ENCODE results near the gene SDR39U1.

The SDR39U1 gene

DNA sequence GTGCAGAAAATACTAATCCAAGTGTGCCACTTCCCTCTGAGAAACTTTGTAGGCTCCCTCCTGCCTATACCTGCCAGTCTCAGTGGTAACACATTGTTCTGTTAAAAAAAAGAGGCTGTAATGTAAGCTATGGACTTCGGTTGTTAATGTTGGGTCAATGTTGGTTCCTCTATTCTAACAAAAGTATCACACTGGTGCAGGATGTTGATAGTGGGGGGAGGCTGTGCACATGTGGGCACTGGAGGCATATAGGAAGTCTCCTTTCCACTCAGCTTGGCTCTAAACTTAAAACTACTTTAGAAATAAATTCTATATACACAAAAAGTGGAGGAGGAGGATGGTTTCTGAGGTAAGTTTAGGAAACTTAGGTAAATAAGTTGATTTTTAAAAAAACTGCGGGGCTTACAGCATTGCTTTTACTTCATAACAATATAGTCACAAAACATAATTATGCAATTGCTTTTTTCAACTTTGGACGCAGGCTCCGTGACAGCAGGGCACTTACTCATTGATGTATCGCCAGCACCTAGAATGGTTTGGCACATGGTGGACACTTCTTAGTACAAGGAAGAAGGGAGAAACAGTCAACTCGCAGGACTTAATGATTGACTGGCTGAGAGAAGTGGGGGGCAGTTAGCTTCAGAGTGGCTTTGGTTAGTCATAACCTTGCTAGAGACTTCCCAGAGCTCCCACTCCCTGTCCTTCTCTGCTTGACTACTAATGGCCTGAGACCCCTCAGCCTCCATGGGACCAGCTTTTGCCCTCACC is 51.7 kb downstream of the SDR39U1 start:
- H3K4me3 ChIP-seq (ENCODE audit: low read depth, low read length), result no peak overlapping the region
- no peak for TF ChIP-seq CTCF (IDR thresholded peaks at IDR 0.05; ENCODE audit: low read depth, low read length, missing control alignments)
- DNase-seq (ENCODE audit: low read depth), result no peak

All from GM12864 (cell line).